Stimulated activated CD4-positive, alpha-beta T cell treated with anti-CD3 and anti-CD28 coated beads, Interleukin-12 subunit alpha, Interleukin-12 subunit beta, amount 100 ng/mL, for 24 hours (primary cell): ENCODE data around the gene SF3A1.
"Not testable (repeated sequence)": the region's sequence is repeated elsewhere in the genome, so short reads cannot be mapped to it uniquely, and the experiment has no call there.

Source experiments
- DNase-seq, 2 experiments: peaks; one replicate each; pipeline ENCODE4 v3.0.0-alpha.2; 2020; ENCODE audit warnings: low read depth in 2 of 2

SF3A1 gene

GRCh38 chr22:30348404-30348803, 8.3 kb downstream of the SF3A1 start:
- no peak for DNase-seq

GRCh38 chr22:30347255-30347892, 9.3 kb downstream of the SF3A1 start:
- no peak for DNase-seq

DNA sequence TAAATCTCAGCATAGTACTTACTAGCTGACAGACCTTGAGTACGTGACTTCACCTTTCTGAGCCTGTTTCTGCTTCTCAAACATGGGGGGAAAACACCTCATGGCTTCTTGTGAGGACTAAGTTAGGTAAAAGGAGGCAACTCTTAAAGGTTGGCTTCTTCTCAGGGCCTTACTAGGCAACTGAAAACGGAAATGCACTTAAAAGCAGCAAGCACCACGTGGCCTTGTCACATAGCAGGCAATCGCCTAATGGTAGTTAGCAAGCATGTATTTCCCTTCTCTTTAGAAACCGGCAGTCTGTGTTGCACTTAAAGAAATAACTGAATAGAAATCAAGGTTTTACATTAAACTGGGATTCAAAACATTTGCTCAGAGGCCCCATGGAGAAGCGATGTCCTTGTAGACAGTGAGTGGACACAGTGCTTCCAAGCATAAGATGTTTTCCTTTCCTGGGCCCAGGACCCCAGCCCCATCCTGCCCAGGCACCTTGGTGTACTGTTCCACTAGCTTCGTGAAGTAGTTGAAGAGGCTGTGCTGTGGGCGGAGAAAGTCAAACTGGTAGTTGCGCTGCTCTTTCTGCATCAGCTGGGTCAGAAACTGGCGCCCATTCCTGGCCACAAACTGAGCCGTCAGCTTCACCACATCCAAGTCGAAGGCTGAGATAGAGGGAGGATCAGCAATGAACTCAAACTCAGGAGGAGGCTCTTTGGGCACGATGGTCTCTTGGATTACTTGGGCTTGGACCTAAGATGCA, 12.1 kb downstream of the SF3A1 start:
- peak in 1 of 2 experiments; percentile 29 for DNase-seq

DNA sequence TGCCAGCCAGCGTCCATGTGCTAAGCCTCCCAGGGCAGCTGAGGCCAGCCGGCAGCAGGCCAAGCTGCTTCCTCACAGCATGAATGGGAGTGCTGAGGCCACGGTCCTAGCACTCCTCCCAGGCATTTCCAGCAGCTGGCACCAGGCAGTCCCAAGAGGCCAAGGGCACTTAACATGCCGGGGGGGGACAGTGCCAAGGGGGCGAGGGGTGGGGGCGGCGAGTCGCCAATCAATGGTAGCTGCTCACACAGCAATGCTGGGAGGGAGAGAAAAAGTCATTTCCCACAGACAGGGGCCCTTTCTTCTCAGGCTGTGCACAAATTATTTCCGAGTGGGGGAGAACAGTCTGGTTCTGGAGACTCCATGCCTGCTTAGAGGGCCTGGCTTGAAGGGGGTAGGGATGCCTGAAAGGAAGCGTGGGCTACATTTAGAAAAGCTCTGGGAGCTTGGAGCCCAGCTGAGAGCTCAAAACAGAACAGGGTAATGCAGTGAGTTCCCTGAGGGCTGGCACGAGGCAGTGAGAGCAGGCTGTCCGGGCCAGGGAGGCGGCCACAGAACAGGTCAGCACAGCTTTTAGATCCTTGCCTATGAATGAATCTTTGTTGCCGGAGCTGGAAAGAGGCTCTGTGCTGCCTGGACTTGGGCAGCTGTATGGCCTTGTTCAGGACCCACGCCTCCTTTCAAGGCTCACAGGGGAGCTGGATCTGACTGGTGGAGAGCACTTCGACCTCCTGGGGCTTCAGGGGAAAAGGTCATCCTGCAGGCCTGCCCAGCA, 15.6 kb downstream of the SF3A1 start:
- no peak for DNase-seq

GRCh38 chr22:30338802-30339201, 17.9 kb downstream of the SF3A1 start:
- no peak for DNase-seq

DNA sequence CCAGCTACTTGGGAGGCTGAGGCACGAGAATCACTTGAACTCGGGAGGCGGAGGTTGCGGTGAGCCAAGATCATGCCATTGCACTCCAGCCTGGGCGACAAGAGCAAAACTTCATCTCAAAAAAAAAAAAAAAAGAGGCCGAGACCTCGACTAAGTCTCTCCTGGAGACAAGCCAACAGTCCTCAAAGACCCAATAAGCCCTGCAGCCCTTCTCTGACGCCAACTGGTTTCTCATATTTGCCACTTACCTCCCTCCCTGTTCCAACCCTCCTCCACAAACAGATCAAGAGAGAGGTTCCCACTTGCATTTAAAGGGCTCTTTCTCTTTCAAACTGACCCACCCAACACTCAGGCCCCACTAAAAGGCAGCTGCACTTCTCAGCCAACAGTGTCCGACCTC, 18.4 kb downstream of the SF3A1 start:
- DNase-seq = not testable (repeated sequence)

DNA sequence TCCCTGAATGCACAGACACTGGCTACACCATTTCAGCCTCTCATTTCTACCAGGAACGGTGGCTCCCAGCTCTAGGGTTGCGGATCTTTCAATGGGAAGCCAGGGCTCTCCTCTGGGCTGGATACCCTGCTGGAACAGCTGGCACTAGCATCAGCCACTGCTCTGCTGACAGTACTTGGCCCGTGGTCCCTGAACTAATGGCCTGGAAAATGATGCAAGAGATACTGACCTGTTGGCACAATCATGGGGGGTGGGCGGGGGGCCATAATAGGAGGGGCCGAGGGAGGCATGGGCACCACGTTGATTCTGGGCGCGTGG, 19.3 kb downstream of the SF3A1 start:
- no peak for DNase-seq

- DNase-seq = no peak
Observed at GRCh38 chr22:30336752-30337460, 19.8 kb downstream of the SF3A1 start.

- no peak for DNase-seq
Observed at GRCh38 chr22:30335236-30335635, 21.5 kb downstream of the SF3A1 start.

DNA sequence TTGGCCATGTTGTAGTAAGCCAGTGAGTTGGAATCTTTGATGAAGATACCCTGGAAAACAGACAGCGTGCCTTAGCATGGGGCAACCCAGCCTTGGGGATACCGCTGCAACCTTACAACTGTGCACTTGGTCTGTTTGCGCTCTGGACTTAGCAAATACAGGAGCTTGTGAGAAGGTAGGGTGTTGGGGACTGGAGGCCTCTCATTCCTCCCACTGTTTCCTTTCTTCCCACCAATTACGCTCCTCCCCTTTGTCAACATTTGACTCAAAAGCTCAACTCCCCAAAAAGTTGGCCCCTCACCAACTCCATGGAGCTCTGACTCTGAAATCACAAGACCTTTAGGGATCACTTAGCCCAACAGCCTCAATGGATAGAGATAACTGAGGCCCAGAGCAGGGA, 22.0 kb downstream of the SF3A1 start:
- DNase-seq = no peak

- no peak for DNase-seq
Observed at GRCh38 chr22:30333707-30334087, 23.0 kb downstream of the SF3A1 start.

- DNase-seq = no peak
Observed at GRCh38 chr22:30332994-30333706, 23.5 kb downstream of the SF3A1 start.

DNA sequence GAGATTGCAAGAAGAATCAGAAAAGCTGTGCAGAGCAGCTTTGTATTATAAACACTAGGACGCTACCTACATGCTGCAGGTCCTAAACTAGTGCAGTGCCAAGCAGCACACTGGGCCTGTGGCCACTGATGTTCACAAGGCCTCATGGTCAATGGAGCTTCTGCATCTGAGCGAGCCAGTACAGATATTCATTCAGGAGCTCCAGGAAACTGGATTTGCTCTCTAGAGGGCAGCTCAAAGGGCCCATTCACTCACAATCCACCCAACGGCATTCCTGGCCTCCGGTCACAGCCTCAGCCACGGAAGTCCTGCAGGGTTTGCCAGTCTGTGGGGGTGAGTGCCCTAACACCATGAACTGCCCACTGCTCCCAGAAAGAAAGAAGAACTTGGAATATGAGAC, 24.1 kb downstream of the SF3A1 start:
- DNase-seq = no peak

GRCh38 chr22:30328466-30329049, 28.1 kb downstream of the SF3A1 start:
- DNase-seq = no peak

- no peak for DNase-seq
Observed at GRCh38 chr22:30327864-30328345, 28.8 kb downstream of the SF3A1 start.

GRCh38 chr22:30326706-30327362, 29.9 kb downstream of the SF3A1 start, which contains the start of gene TBC1D10A:
Gene TBC1D10A (minus strand): TSS chr22:30326941. CDS start chr22:30326881, 60 bp downstream.
- peak; percentile 84 to 91 for DNase-seq

- DNase-seq = no peak
Observed at GRCh38 chr22:30326255-30326705, 30.4 kb downstream of the SF3A1 start.

GRCh38 chr22:30325724-30326254, 30.9 kb downstream of the SF3A1 start:
- no peak for DNase-seq

GRCh38 chr22:30325065-30325720, 31.5 kb downstream of the SF3A1 start:
- no peak for DNase-seq
